ENCODE measurements around the gene CLEC18A. TPM values are rescaled to one million over a fixed set of nuclear protein-coding genes. Genes with fewer than 3 reads are reported as not detected.
"Not testable (repeated sequence)": the region's sequence is repeated elsewhere in the genome, so short reads cannot be mapped to it uniquely, and the experiment has no call there.

Gene CLEC18A
- total and polyA plus RNA-seq, 10 donors = 0.47 to 5.3 (median 1.5) TPM

DNA sequence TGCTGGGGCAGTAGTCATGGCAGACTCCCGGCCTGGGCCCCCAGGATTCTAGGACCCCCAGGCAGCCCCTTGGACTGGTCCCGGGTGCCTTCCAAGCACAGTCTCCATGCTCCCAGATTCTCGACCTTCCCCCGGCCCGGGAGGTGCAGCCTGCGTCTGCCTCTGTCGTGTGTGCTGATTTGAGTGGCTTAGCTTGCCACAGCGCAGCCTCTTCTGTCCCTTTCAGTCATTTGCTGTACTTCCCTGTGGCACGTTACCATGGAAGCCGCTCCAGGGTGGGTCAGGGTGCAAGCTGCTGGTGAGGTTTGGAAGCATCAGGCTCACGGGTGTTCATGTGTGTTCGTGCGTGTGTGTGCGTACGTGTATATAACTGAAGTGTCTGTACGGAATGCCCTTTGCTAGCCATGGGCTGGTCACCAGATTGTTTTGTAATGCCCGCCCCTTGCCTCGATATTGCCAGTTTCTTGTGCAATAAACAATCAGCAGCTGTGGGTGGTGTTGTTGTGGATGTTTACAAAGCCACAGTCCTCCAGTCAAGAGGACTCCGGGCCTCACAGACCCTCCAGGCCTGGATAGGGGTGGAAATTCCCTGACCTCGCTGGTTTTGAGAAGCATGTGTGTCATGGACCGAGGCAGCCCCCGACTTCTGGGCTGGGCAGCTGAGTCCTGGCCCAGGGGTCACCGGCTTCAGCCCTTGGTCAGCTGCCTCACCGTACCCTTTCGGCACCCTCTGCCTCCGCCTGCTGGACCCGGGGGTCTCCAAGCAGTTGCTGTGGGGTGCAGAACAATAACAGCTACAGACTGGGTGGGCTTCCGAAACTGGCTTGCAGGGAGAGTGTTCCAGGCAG lies 9.7 kb upstream of the CLEC18A start:
- Histone ChIP-seq H3K27ac (no peak overlapping the region), H3K27me3 (replicated peaks in 1 of 7) (no peaks in the 10 kb centered on the region), H3K4me3 (no peak overlapping the region), H3K9me3 (no peaks in the 10 kb centered on the region), H3K36me3 (peaks cover 0 to 67% (median 58%) of the 10 kb centered on the region in 6 donors), H3K4me1 (no peaks in the 10 kb centered on the region)
- TF ChIP-seq POLR2AphosphoS5 (IDR thresholded peaks at IDR 0.05) (no peak), POLR2A (IDR thresholded peaks at IDR 0.05) (no peak), CTCF (IDR thresholded peaks at IDR 0.05 in 8 of 11, conservative IDR thresholded peaks at IDR 0.05 in 3 of 11) (no peak)
- intact Hi-C loops (cut with DNase I; ENCODE audit: low total_unique reads) = no loop called here
- peak; percentile 58 for DNase-seq
- WGBS, 5 donors = 88 to 94% (median 92%) methylated on average over 28 of the region's 28 CpGs

- 77 to 89% (median 81%) methylated on average over 8 to 11 of the region's 11 CpGs for WGBS, 5 donors
- Histone ChIP-seq H3K4me1 (no peaks in the 10 kb centered on the region), H3K27me3 (replicated peaks in 1 of 7) (no peaks in the 10 kb centered on the region), H3K4me3 (no peak overlapping the region), H3K9me3 (no peaks in the 10 kb centered on the region), H3K36me3 (peaks cover 0 to 61% (median 52%) of the 10 kb centered on the region in 6 donors), H3K27ac (no peak overlapping the region)
- intact Hi-C loops (cut with DNase I; ENCODE audit: low total_unique reads) = no loop called here
- no peak for DNase-seq
- TF ChIP-seq CTCF (IDR thresholded peaks at IDR 0.05 in 8 of 11, conservative IDR thresholded peaks at IDR 0.05 in 3 of 11) = no peak
- TF ChIP-seq POLR2AphosphoS5 (IDR thresholded peaks at IDR 0.05) = no peak
- TF ChIP-seq POLR2A (IDR thresholded peaks at IDR 0.05) = no peak
Measured at GRCh38 chr16:69942099-69942491, 9.0 kb upstream of the CLEC18A start.

- Histone ChIP-seq H3K27me3 (replicated peaks in 1 of 7) (no peaks in the 10 kb centered on the region), H3K4me3 (no peak overlapping the region), H3K4me1 (no peaks in the 10 kb centered on the region), H3K9me3 (no peaks in the 10 kb centered on the region), H3K27ac (no peak overlapping the region), H3K36me3 (peaks cover 0 to 55% (median 46%) of the 10 kb centered on the region in 6 donors)
- intact Hi-C loops (cut with DNase I; ENCODE audit: low total_unique reads) = no loop called here
- 81 to 94% (median 94%) methylated on average over 8 of the region's 8 CpGs for WGBS, 5 donors
- DNase-seq = no peak
- TF ChIP-seq POLR2A (IDR thresholded peaks at IDR 0.05) (no peak), CTCF (IDR thresholded peaks at IDR 0.05 in 8 of 11, conservative IDR thresholded peaks at IDR 0.05 in 3 of 11) (no peak)
Measured at GRCh38 chr16:69942627-69943170, 8.4 kb upstream of the CLEC18A start.

- H3K27ac ChIP-seq; H3K4me1 ChIP-seq; DNase-seq; H3K4me3 ChIP-seq; H3K27me3 ChIP-seq (replicated peaks in 1 of 7); intact Hi-C loops (cut with DNase I; ENCODE audit: low total_unique reads); H3K9me3 ChIP-seq: not testable (repeated sequence)
- WGBS, 5 donors = 80 to 91% (median 90%) methylated on average over 15 to 17 of the region's 21 CpGs
- H3K36me3 ChIP-seq = peaks cover 0 to 48% (median 38%) of the 10 kb centered on the region in 6 donors
Measured at GRCh38 chr16:69943241-69944036, 7.7 kb upstream of the CLEC18A start.

- H3K27me3 ChIP-seq (replicated peaks in 1 of 7); intact Hi-C loops (cut with DNase I; ENCODE audit: low total_unique reads); H3K36me3 ChIP-seq; H3K27ac ChIP-seq; H3K9me3 ChIP-seq; DNase-seq; H3K4me3 ChIP-seq; H3K4me1 ChIP-seq: not testable (repeated sequence)
- WGBS, 5 donors = 100% methylated on average over 1 of the region's 17 CpGs; no CpG with 5 or more reads in 4 of the 5 donors
Measured at GRCh38 chr16:69950411-69950810, 723 bp upstream of the CLEC18A start.

DNA sequence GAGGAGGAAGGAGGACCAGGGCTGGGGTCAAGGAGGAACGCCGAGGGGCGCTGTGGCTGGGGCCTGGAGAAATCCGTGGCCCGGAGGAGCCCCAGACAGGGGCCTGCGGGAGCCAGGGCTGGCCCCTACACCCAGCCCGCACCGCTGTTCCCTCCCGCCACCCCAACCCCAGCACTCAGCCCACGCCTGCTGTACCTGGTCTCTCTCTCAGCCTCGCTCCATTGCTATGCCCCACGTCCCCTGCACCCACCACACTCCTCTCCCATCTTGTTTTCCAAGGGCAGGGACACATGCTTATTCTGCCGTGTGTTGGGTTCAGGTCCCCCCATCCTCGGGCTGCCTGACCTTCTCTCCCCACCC lies 518 bp downstream of the CLEC18A start:
- H3K9me3 ChIP-seq; intact Hi-C loops (cut with DNase I; ENCODE audit: low total_unique reads); H3K4me1 ChIP-seq; H3K27me3 ChIP-seq (replicated peaks in 1 of 7); H3K27ac ChIP-seq; H3K4me3 ChIP-seq; H3K36me3 ChIP-seq; DNase-seq: not testable (repeated sequence)
- no CpG with 5 or more reads among the region's 14 CpGs for WGBS, 5 donors

DNA sequence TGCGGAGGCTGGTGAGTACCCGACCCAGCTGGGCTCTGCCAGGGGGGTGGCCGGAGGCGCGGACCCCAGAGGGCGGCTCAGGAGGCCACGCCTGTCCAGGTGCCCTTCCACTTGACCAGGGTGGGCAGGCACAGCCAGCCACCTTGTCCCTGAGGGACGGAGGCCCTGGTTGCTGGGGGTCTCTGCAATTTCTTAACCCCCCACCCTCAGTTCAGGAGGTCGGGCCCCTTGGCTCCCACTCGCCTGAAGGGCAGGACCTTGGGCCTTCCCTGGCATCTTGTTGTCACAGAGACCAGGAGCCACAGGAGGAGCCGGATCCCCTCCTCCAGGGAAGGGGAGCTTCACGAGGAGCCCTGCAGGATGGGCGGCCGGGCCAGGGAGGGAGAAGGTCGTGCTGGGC lies 982 bp downstream of the CLEC18A start:
- H3K27me3 ChIP-seq (replicated peaks in 1 of 7); H3K4me1 ChIP-seq; H3K4me3 ChIP-seq; H3K27ac ChIP-seq; DNase-seq; H3K9me3 ChIP-seq; H3K36me3 ChIP-seq; intact Hi-C loops (cut with DNase I; ENCODE audit: low total_unique reads): not testable (repeated sequence)
- 84 to 96% (median 90%) methylated on average over 3 to 8 of the region's 15 CpGs; no CpG with 5 or more reads in 2 of the 5 donors for WGBS, 5 donors
